Ascending aorta (tissue), 2 donors: Measurements from ENCODE around the gene NAV2. TPM values are rescaled to one million over a fixed set of nuclear protein-coding genes. Genes with fewer than 3 reads are reported as not detected.

Experiments used
- DNase-seq, 2 donors: peaks; one replicate each; pipeline ENCODE4 v3.0.0-alpha.2; 2019; ENCODE audit warnings: low spot score in 2 of 2
- H3K27ac ChIP-seq, 2 donors: fragments of 200-600 bp; sonication (generic); one replicate each; pipeline ENCODE4 v1.5.1; 2016 to 2017; ENCODE audit warnings: mild to moderate bottlenecking in 1 of 2
- H3K27me3 ChIP-seq: fragments of 200-600 bp; sonication (generic); one replicate; pipeline ENCODE4 v1.5.1; 2017
- H3K36me3 ChIP-seq, 2 donors: fragments of 200-600 bp; sonication (generic); one replicate each; pipeline ENCODE4 v1.5.1; 2016
- H3K4me1 ChIP-seq, 2 donors: fragments of 200-600 bp; sonication (generic); one replicate each; pipeline ENCODE4 v1.5.1; 2016 to 2017; ENCODE audit warnings: mild to moderate bottlenecking in 1 of 2
- H3K4me3 ChIP-seq, 2 donors: fragments of 200-600 bp; sonication (generic); one replicate each; pipeline ENCODE4 v1.5.1; 2016 to 2017; ENCODE audit warnings: mild to moderate bottlenecking in 1 of 2
- H3K9me3 ChIP-seq, 2 donors: fragments of 200-600 bp; sonication (generic); one replicate each; pipeline ENCODE4 v1.5.1; 2016
- CTCF ChIP-seq, 3 experiments: fragments of 200-600 bp in 2 of 3; fragments of 450-650 bp in 1 of 3; sonication (generic) in 2 of 3; IDR thresholded peaks; one replicate each; pipeline ENCODE4 v1.5.1; 2016 to 2019; ENCODE audit warnings: antibody characterized with exemption in 3 of 3, mild to moderate bottlenecking in 1 of 3, moderate library complexity in 1 of 3
- intact Hi-C: fragments of 100-400 bp; cut with DNase I; formaldehyde crosslinking; loops from one replicate; pipeline ENCODE4 v1.15.1; 2023
- total RNA-seq: library from RNA; depleted of rRNA; stranded (reverse); fragments of >200 nt; gene quantifications from one replicate; pipeline ENCODE4 v1.1.0, GENCODE V29; 2016

The NAV2 gene
- total RNA-seq, 1 donor from 2014 or later = 62.6 TPM

GRCh38 chr11:19984048-19984742, 271.6 kb downstream of the NAV2 start:
- Histone ChIP-seq H3K4me3 (no peak overlapping the region), H3K4me1 (peaks cover 24 to 59% of the 10 kb centered on the region in 2 donors), H3K27me3 (no peaks in the 10 kb centered on the region), H3K36me3 (peaks cover 23 to 54% of the 10 kb centered on the region in 2 donors), H3K27ac (peak overlapping the region; percentile 53 to 65), H3K9me3 (no peaks in the 10 kb centered on the region)
- TF ChIP-seq CTCF (IDR thresholded peaks at IDR 0.05) = no peak
- intact Hi-C loops = no loop called here
- no peak for DNase-seq

- H3K9me3 ChIP-seq = no peaks in the 10 kb centered on the region
- no peak for DNase-seq
- H3K4me3 ChIP-seq = no peak overlapping the region
- peak overlapping the region; percentile 53 to 65 for H3K27ac ChIP-seq
- no peaks in the 10 kb centered on the region for H3K27me3 ChIP-seq
- H3K4me1 ChIP-seq = peaks cover 17 to 50% of the 10 kb centered on the region in 2 donors
- no peak for TF ChIP-seq CTCF (IDR thresholded peaks at IDR 0.05)
- peaks cover 29 to 63% of the 10 kb centered on the region in 2 donors for H3K36me3 ChIP-seq
- intact Hi-C loops = no loop called here
Measured at GRCh38 chr11:19985111-19985510, 272.5 kb downstream of the NAV2 start.

GRCh38 chr11:19987331-19987801, 274.7 kb downstream of the NAV2 start:
- no peak for DNase-seq
- no peak for TF ChIP-seq CTCF (IDR thresholded peaks at IDR 0.05)
- no peaks in the 10 kb centered on the region for H3K27me3 ChIP-seq
- no peak overlapping the region for H3K4me3 ChIP-seq
- intact Hi-C loops = no loop called here
- peak overlapping the region; percentile 52 to 58 for H3K27ac ChIP-seq
- H3K4me1 ChIP-seq = peaks cover 5 to 30% of the 10 kb centered on the region in 2 donors
- peaks cover 41 to 72% of the 10 kb centered on the region in 2 donors for H3K36me3 ChIP-seq
- no peaks in the 10 kb centered on the region for H3K9me3 ChIP-seq

GRCh38 chr11:19988598-19988997, 276.0 kb downstream of the NAV2 start:
- H3K4me1 ChIP-seq = peaks cover 0 to 20% of the 10 kb centered on the region in 2 donors
- peak in 1 of 2 donors; percentile 81 for DNase-seq

GRCh38 chr11:19989191-19989590, 276.6 kb downstream of the NAV2 start:
- intact Hi-C loops = no loop called here
- Histone ChIP-seq H3K9me3 (no peaks in the 10 kb centered on the region), H3K27me3 (no peaks in the 10 kb centered on the region), H3K27ac (peak overlapping the region; percentile 52 to 58), H3K4me1 (peaks cover 0 to 24% of the 10 kb centered on the region in 2 donors), H3K4me3 (no peak overlapping the region), H3K36me3 (peaks cover 50 to 80% of the 10 kb centered on the region in 2 donors)
- no peak for DNase-seq
- no peak for TF ChIP-seq CTCF (IDR thresholded peaks at IDR 0.05)

More at GRCh38 chr11:19988598-19988997, 276.0 kb downstream of the NAV2 start:
- no peak overlapping the region for H3K4me3 ChIP-seq
- peak overlapping the region; percentile 52 to 58 for H3K27ac ChIP-seq
- no peaks in the 10 kb centered on the region for H3K27me3 ChIP-seq
- peaks cover 49 to 82% of the 10 kb centered on the region in 2 donors for H3K36me3 ChIP-seq
- intact Hi-C loops = no loop called here
- H3K9me3 ChIP-seq = no peaks in the 10 kb centered on the region
- no peak for TF ChIP-seq CTCF (IDR thresholded peaks at IDR 0.05)
